ENCODE measurements around the gene RALA.

- TF ChIP-seq CTCF (IDR thresholded peaks at IDR 0.05; ENCODE audit: insufficient read depth, low read length, poor library complexity, severe bottlenecking) (no peak), EZH2phosphoT487 (conservative IDR thresholded peaks at IDR 0.05; ENCODE audit: low read length) (no peak)
Measured at GRCh38 chr7:39615350-39615975, 7.9 kb upstream of the RALA start.

Measured in SU-DHL-6 (cell line).